HG02981 (cell line): ENCODE measurements around the gene ZSCAN21.

ENCODE experiments used
- ATAC-seq: cut with Tn5 transposase; IDR thresholded peaks from one replicate; pipeline ENCODE4 v1.9.1; 2021; ENCODE audit warnings: mild to moderate bottlenecking, moderate library complexity; ENCODE audit not compliant: unreplicated experiment

Gene ZSCAN21

GRCh38 chr7:100095289-100095688 is 45.7 kb downstream of the ZSCAN21 start:
- ATAC-seq = no peak

GRCh38 chr7:100095704-100096103 is 46.1 kb downstream of the ZSCAN21 start:
- no peak for ATAC-seq

GRCh38 chr7:100098913-100099312 is 49.3 kb downstream of the ZSCAN21 start:
- ATAC-seq = no peak

GRCh38 chr7:100099452-100099851 is 49.9 kb downstream of the ZSCAN21 start:
- no peak for ATAC-seq

GRCh38 chr7:100100420-100101015 is 50.9 kb downstream of the ZSCAN21 start:
- ATAC-seq = peak; percentile 57

GRCh38 chr7:100101016-100101862 is 51.7 kb downstream of the ZSCAN21 start, which contains the start of the genes AP4M1 and MCM7:
Gene AP4M1 (plus strand): TSS chr7:100101643. CDS start chr7:100101715, 72 bp downstream.
Gene MCM7 (minus strand): TSS chr7:100101397. CDS start chr7:100101294, 103 bp downstream.
- peak; percentile 75 for ATAC-seq

GRCh38 chr7:100102950-100103840 is 53.6 kb downstream of the ZSCAN21 start:
- ATAC-seq = no peak

- no peak for ATAC-seq
These were observed 56.0 kb downstream of the ZSCAN21 start for GRCh38 chr7:100105534-100105933.

- no peak for ATAC-seq
These were observed 57.1 kb downstream of the ZSCAN21 start for GRCh38 chr7:100106633-100107032.

- ATAC-seq = no peak
These were observed 57.7 kb downstream of the ZSCAN21 start for GRCh38 chr7:100107125-100107737.

- ATAC-seq = no peak
These were observed 58.3 kb downstream of the ZSCAN21 start for GRCh38 chr7:100107890-100108289.

GRCh38 chr7:100109521-100110163 is 60.1 kb downstream of the ZSCAN21 start:
- no peak for ATAC-seq

- ATAC-seq = no peak
These were observed 61.6 kb downstream of the ZSCAN21 start for GRCh38 chr7:100111156-100111555.

GRCh38 chr7:100111914-100112313 is 62.3 kb downstream of the ZSCAN21 start:
- ATAC-seq = no peak
